Measurements from ENCODE around the gene PLPP2. TPM values are rescaled to one million over a fixed set of nuclear protein-coding genes. Genes with fewer than 3 reads are reported as not detected.

Gene PLPP2
- total RNA-seq, 2 experiments from 2014 or later, result 0.03 to 0.80 TPM

DNA sequence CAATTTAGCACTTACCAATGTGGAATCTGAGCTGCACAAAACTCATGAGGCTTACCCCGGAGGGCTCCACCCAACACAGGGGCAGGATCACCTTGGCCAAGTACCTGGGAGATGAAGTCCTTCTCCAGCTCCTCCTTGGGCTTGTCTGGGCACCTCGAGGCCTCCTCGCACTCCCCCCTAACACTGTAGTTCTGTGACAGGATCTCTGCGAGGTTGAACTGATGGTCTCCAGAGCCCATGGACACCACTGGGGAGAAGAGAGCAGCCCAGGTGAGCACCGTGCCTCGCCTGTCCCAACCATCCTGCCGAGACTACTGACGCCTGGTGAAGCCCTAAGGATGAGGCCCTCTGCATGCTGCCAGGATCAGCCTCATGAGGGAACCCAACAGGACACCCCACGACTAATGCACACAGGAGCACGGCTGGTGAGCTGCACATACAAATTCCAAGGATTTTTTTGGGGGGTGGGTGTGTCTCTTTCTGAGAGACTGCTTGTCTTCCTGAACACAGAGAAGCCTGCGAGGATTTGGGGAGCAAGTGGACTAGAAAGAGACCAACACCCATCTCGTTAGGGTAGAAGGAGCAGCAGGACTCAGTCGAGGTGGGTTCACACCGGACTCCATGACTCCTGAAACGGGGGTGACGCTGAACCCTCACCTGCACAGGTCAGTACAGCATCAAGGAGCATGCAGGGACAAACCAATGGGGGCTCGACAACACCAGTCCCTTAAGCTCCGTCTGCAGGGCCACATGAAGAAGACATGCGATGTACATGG lies 43.3 kb upstream of the PLPP2 start:
- Histone ChIP-seq H3K36me3 (ENCODE audit: insufficient read depth, low read length) (peaks cover 75% of the 10 kb centered on the region), H3K9me2 (ENCODE audit: insufficient read depth, low read length) (no peaks in the 10 kb centered on the region), H3K4me3 (ENCODE audit: low read depth, low read length, poor library complexity, severe bottlenecking) (no peak overlapping the region), H3K27ac (ENCODE audit: low read depth, low read length, poor library complexity, severe bottlenecking) (no peak overlapping the region), H4K20me1 (ENCODE audit: insufficient read depth, low read length) (no peaks in the 10 kb centered on the region), H3K4me1 (ENCODE audit: insufficient read depth, low read length, poor library complexity, severe bottlenecking) (no peaks in the 10 kb centered on the region), H2AFZ (ENCODE audit: low read length) (no peak overlapping the region), H3K79me2 (ENCODE audit: insufficient read depth, low read depth, low read length) (peaks cover 31% of the 10 kb centered on the region), H3K4me2 (ENCODE audit: low read length) (no peak overlapping the region), H3K9me3 (ENCODE audit: low read length) (peaks cover 22% of the 10 kb centered on the region)
- BruUV-seq (replicated peaks), result no TSS peak
- intact Hi-C loops (cut with micrococcal nuclease; ENCODE audit: unreplicated experiment), result no loop called here
- POLR2A ChIA-PET, result no interaction called here
- DNase-seq (ENCODE audit: low spot score), result no peak
- CTCF ChIA-PET (ENCODE audit: unreplicated experiment), result no interaction called here
- no peak for TF ChIP-seq EZH2phosphoT487 (IDR thresholded peaks at IDR 0.05; ENCODE audit: borderline replicate concordance, low read depth, low read length)
- TF ChIP-seq, protein P1, sequence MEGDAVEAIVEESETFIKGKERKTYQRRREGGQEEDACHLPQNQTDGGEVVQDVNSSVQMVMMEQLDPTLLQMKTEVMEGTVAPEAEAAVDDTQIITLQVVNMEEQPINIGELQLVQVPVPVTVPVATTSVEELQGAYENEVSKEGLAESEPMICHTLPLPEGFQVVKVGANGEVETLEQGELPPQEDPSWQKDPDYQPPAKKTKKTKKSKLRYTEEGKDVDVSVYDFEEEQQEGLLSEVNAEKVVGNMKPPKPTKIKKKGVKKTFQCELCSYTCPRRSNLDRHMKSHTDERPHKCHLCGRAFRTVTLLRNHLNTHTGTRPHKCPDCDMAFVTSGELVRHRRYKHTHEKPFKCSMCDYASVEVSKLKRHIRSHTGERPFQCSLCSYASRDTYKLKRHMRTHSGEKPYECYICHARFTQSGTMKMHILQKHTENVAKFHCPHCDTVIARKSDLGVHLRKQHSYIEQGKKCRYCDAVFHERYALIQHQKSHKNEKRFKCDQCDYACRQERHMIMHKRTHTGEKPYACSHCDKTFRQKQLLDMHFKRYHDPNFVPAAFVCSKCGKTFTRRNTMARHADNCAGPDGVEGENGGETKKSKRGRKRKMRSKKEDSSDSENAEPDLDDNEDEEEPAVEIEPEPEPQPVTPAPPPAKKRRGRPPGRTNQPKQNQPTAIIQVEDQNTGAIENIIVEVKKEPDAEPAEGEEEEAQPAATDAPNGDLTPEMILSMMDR (conservative IDR thresholded peaks at IDR 0.05; ENCODE audit: low read length), result no peak

DNA sequence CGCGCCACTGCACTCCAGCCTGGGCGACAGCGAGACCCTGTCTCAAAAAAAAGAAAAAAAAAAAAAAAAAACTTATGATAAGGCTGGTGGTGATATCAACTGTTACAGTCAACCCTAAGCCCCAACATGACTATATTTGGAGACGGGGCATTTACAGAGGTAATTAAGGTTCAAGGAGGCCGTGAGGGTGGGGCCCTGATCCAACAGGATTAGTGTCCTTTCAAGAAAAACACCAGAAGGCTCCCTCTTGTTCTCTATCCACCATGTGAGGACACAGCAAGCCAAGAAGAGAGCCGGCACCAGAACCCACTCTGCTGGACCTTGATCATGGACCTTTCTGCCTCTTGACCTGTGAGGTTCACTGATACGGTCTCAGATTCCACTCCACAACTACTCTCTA lies 39.3 kb upstream of the PLPP2 start:
- Histone ChIP-seq H3K4me1 (ENCODE audit: insufficient read depth, low read length, poor library complexity, severe bottlenecking) (no peaks in the 10 kb centered on the region), H3K36me3 (ENCODE audit: insufficient read depth, low read length) (peaks cover 81% of the 10 kb centered on the region), H3K4me3 (ENCODE audit: low read depth, low read length, poor library complexity, severe bottlenecking) (no peak overlapping the region), H4K20me1 (ENCODE audit: insufficient read depth, low read length) (no peaks in the 10 kb centered on the region), H3K4me2 (ENCODE audit: low read length) (no peak overlapping the region), H3K27ac (ENCODE audit: low read depth, low read length, poor library complexity, severe bottlenecking) (no peak overlapping the region), H3K79me2 (ENCODE audit: insufficient read depth, low read depth, low read length) (no peaks in the 10 kb centered on the region), H3K9me2 (ENCODE audit: insufficient read depth, low read length) (no peaks in the 10 kb centered on the region), H3K9me3 (ENCODE audit: low read length) (peaks cover 24% of the 10 kb centered on the region), H2AFZ (ENCODE audit: low read length) (no peak overlapping the region)
- intact Hi-C loops (cut with micrococcal nuclease; ENCODE audit: unreplicated experiment), result no loop called here
- POLR2A ChIA-PET, result no interaction called here
- TF ChIP-seq EZH2phosphoT487 (IDR thresholded peaks at IDR 0.05; ENCODE audit: borderline replicate concordance, low read depth, low read length), result no peak
- TF ChIP-seq, protein P1 (conservative IDR thresholded peaks at IDR 0.05; ENCODE audit: low read length), result no peak
- no TSS peak for BruUV-seq (replicated peaks)
- no peak for DNase-seq (ENCODE audit: low spot score)
- CTCF ChIA-PET (ENCODE audit: unreplicated experiment), result no interaction called here

DNA sequence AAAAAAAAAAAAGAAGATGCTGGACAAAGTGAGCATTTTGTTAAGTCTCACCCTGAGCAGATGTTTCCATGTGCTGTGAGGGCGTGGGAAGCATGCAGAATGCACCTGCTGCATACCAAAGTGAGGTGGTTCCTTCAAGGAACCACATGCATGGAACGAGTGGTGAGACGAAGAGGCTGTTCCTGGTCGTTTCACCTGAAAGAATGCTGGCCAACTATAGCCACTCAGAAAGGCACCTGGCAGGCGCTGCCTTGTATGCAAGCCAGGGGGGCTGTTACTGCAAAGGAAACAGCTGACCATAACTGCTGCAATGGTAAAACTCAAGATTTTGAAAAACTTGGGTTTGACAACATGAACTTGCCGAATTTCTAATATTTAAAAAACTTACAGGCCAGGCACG lies 38.7 kb upstream of the PLPP2 start:
- H3K36me3 ChIP-seq (ENCODE audit: insufficient read depth, low read length), result peaks cover 81% of the 10 kb centered on the region
- H3K4me3 ChIP-seq (ENCODE audit: low read depth, low read length, poor library complexity, severe bottlenecking), result no peak overlapping the region
- intact Hi-C loops (cut with micrococcal nuclease; ENCODE audit: unreplicated experiment), result no loop called here
- H2AFZ ChIP-seq (ENCODE audit: low read length), result no peak overlapping the region
- H4K20me1 ChIP-seq (ENCODE audit: insufficient read depth, low read length), result no peaks in the 10 kb centered on the region
- CTCF ChIA-PET (ENCODE audit: unreplicated experiment), result no interaction called here
- POLR2A ChIA-PET, result no interaction called here
- no peaks in the 10 kb centered on the region for H3K79me2 ChIP-seq (ENCODE audit: insufficient read depth, low read depth, low read length)
- H3K9me2 ChIP-seq (ENCODE audit: insufficient read depth, low read length), result no peaks in the 10 kb centered on the region
- H3K27ac ChIP-seq (ENCODE audit: low read depth, low read length, poor library complexity, severe bottlenecking), result no peak overlapping the region
- no peaks in the 10 kb centered on the region for H3K4me1 ChIP-seq (ENCODE audit: insufficient read depth, low read length, poor library complexity, severe bottlenecking)
- no peak for TF ChIP-seq EZH2phosphoT487 (IDR thresholded peaks at IDR 0.05; ENCODE audit: borderline replicate concordance, low read depth, low read length)
- TF ChIP-seq, protein P1 (conservative IDR thresholded peaks at IDR 0.05; ENCODE audit: low read length), result no peak
- no TSS peak for BruUV-seq (replicated peaks)
- H3K4me2 ChIP-seq (ENCODE audit: low read length), result no peak overlapping the region
- no peak for DNase-seq (ENCODE audit: low spot score)
- peaks cover 24% of the 10 kb centered on the region for H3K9me3 ChIP-seq (ENCODE audit: low read length)

Data from OCI-LY7 (cell line).